K562 (cell line): ENCODE data around the gene MTHFR. TPM values are rescaled to one million over a fixed set of nuclear protein-coding genes. Genes with fewer than 3 reads are reported as not detected.

Experiments used
- ATF2 ChIP-seq: sonication (generic); formaldehyde crosslinking; IDR thresholded peaks from 2 replicates; pipeline ENCODE4 v1.8.1; 2022; ENCODE audit warnings: missing genetic modification reagents
- BACH1 ChIP-seq: fragments of 200-800 bp; sonication (Bioruptor generic); IDR thresholded peaks from 2 replicates; pipeline ENCODE4 v1.6.1; 2016; ENCODE audit warnings: missing genetic modification characterization, missing compliant biosample characterization
- KAT7 ChIP-seq: sonication (generic); formaldehyde crosslinking; IDR thresholded peaks from 2 replicates; pipeline ENCODE4 v1.8.0; 2022; ENCODE audit warnings: missing genetic modification reagents, mild to moderate bottlenecking, borderline replicate concordance
- KDM4B ChIP-seq, 2 experiments: fragments of 450-650 bp in 1 of 2; sonication (generic) in 1 of 2; IDR thresholded peaks; 2 replicates each; pipeline ENCODE4 v1.6.1; 2016 to 2017; ENCODE audit warnings: borderline replicate concordance in 2 of 2, antibody characterized with exemption in 1 of 2, low read depth in 1 of 2, mild to moderate bottlenecking in 1 of 2
- NFRKB ChIP-seq: fragments of 450-650 bp; IDR thresholded peaks from 2 replicates; pipeline ENCODE4 v1.6.1; 2016; ENCODE audit warnings: low read depth
- SNIP1 ChIP-seq: fragments of 450-650 bp; IDR thresholded peaks from 2 replicates; pipeline ENCODE4 v1.7.1; 2017; ENCODE audit warnings: low read depth, mild to moderate bottlenecking
- YBX1 ChIP-seq: fragments of 450-650 bp; IDR thresholded peaks from 2 replicates; pipeline ENCODE4 v1.7.1; 2016; ENCODE audit warnings: mild to moderate bottlenecking
- ZBTB40 ChIP-seq, 2 experiments: fragments of 450-650 bp in 1 of 2; sonication (generic) in 1 of 2; formaldehyde crosslinking in 1 of 2; IDR thresholded peaks; 2 replicates each; pipeline versions ENCODE4 v1.7.1 to v1.9.0; 2016 to 2022; ENCODE audit warnings: inconsistent platforms in 1 of 2, mild to moderate bottlenecking in 1 of 2, missing genetic modification reagents in 1 of 2
- ZNF23 ChIP-seq: fragments of 250-450 bp; sonication (Bioruptor Pico); IDR thresholded peaks from 2 replicates; pipeline ENCODE4 v1.4.0; 2020; ENCODE audit warnings: mild to moderate bottlenecking
- ZNF282 ChIP-seq: sonication (generic); formaldehyde crosslinking; IDR thresholded peaks from 2 replicates; pipeline ENCODE4 v1.8.1; 2023; ENCODE audit warnings: missing genetic modification reagents
- ZNF311 ChIP-seq: fragments of 250-450 bp; sonication (Bioruptor Pico); IDR thresholded peaks from 2 replicates; pipeline ENCODE4 v1.4.0; 2020; ENCODE audit warnings: mild to moderate bottlenecking, moderate library complexity
- polyA plus RNA-seq, 8 experiments: library from polyadenylated mRNA; depleted of rRNA in 4 of 8; stranded (reverse) in 5 of 8; unstranded in 3 of 8; fragments of >200 nt; fragmentation: Nextera tagmentation in 2 of 8; fragmentation: Illumina TruSeq in 1 of 8; extraction: Ambion mirVana in 2 of 8; extraction: Trizol in 1 of 8; gene quantifications; 2 replicates each; pipeline versions ENCODE4 v1.2.1 to v1.2.3, GENCODE V29; 2011 to 2014; ENCODE audit warnings: inconsistent platforms in 1 of 8, missing spikeins in 1 of 8
- total RNA-seq, 7 experiments: library from RNA; depleted of rRNA in 6 of 7; stranded (reverse); fragments of >200 nt in 6 of 7; fragmentation: Illumina TruSeq in 2 of 7; extraction: Trizol in 2 of 7; gene quantifications; 2 replicates each; pipeline versions ENCODE4 v1.2.1 to v1.2.3, GENCODE V29; 2011 to 2021; ENCODE audit warnings: low replicate concordance in 1 of 7
- TF ChIP-seq, protein P1 (sequence below): fragments of 450-650 bp; IDR thresholded peaks from 2 replicates; pipeline ENCODE4 v1.6.1; 2016; ENCODE audit warnings: mild to moderate bottlenecking
- TF ChIP-seq, protein P2 (sequence below): fragments of 250-450 bp; sonication (Bioruptor Pico); IDR thresholded peaks from 2 replicates; pipeline ENCODE4 v1.9.0; 2021; ENCODE audit warnings: mild to moderate bottlenecking, inconsistent platforms

Gene MTHFR
- total and polyA plus RNA-seq, 9 of the 15 experiments (the other 6 are each of a cell fraction or from before 2014, with no cell fraction given) = 5.0 to 104 (median 62.6) TPM

GRCh38 chr1:11799099-11799498 is 6.7 kb downstream of the MTHFR start (continued):
- TF ChIP-seq, protein P1, sequence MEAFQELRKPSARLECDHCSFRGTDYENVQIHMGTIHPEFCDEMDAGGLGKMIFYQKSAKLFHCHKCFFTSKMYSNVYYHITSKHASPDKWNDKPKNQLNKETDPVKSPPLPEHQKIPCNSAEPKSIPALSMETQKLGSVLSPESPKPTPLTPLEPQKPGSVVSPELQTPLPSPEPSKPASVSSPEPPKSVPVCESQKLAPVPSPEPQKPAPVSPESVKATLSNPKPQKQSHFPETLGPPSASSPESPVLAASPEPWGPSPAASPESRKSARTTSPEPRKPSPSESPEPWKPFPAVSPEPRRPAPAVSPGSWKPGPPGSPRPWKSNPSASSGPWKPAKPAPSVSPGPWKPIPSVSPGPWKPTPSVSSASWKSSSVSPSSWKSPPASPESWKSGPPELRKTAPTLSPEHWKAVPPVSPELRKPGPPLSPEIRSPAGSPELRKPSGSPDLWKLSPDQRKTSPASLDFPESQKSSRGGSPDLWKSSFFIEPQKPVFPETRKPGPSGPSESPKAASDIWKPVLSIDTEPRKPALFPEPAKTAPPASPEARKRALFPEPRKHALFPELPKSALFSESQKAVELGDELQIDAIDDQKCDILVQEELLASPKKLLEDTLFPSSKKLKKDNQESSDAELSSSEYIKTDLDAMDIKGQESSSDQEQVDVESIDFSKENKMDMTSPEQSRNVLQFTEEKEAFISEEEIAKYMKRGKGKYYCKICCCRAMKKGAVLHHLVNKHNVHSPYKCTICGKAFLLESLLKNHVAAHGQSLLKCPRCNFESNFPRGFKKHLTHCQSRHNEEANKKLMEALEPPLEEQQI = no peak
- TF ChIP-seq, protein P2, sequence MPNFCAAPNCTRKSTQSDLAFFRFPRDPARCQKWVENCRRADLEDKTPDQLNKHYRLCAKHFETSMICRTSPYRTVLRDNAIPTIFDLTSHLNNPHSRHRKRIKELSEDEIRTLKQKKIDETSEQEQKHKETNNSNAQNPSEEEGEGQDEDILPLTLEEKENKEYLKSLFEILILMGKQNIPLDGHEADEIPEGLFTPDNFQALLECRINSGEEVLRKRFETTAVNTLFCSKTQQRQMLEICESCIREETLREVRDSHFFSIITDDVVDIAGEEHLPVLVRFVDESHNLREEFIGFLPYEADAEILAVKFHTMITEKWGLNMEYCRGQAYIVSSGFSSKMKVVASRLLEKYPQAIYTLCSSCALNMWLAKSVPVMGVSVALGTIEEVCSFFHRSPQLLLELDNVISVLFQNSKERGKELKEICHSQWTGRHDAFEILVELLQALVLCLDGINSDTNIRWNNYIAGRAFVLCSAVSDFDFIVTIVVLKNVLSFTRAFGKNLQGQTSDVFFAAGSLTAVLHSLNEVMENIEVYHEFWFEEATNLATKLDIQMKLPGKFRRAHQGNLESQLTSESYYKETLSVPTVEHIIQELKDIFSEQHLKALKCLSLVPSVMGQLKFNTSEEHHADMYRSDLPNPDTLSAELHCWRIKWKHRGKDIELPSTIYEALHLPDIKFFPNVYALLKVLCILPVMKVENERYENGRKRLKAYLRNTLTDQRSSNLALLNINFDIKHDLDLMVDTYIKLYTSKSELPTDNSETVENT = 0 out of 2 replicates have a peak, but pooled peaks have one; percentile 34
- TF ChIP-seq SNIP1 (no peak), ZNF23 (no peak), YBX1 (no peak), ZNF311 (CRISPR knock-in tag) (peak; percentile 39; the same call in 1 of the 2 replicates), ZNF282 (CRISPR knock-in tag) (no peak), KAT7 (CRISPR knock-in tag) (0 out of 2 replicates have a peak, but pooled peaks have one; percentile 32), ZBTB40 (IDR thresholded peaks at IDR 0.05) (no peak), ZBTB40 (CRISPR knock-in tag; IDR thresholded peaks at IDR 0.05) (no peak), ATF2 (no peak), BACH1 (tag) (peak; percentile 8; the same call in 1 of the 2 replicates), NFRKB (no peak), KDM4B (IDR thresholded peaks at IDR 0.05; ENCODE audit: borderline replicate concordance in 2 of 2, low read depth in 1 of 2) (no peak)
